WERI-Rb-1 (cell line): ENCODE measurements around the gene FOXL1.

Experiments used
- DNase-seq: peaks from one replicate; pipeline ENCODE4 v3.0.0-alpha.2; 2020
- H3K27ac ChIP-seq: fragments of 250-450 bp; sonication (Bioruptor Pico); 2 replicates; pipeline ENCODE4 v1.5.1; 2020; ENCODE audit warnings: mild to moderate bottlenecking, moderate library complexity
- H3K27me3 ChIP-seq: fragments of 250-450 bp; sonication (Bioruptor Pico); 2 replicates; pipeline ENCODE4 v1.5.1; 2021; ENCODE audit warnings: mild to moderate bottlenecking, low read depth, moderate library complexity; ENCODE audit not compliant: insufficient read depth, severe bottlenecking
- H3K36me3 ChIP-seq: fragments of 250-450 bp; sonication (Bioruptor Pico); 2 replicates; pipeline ENCODE4 v1.5.1; 2020; ENCODE audit warnings: mild to moderate bottlenecking, moderate library complexity
- H3K4me3 ChIP-seq: 2 replicates; pipeline ENCODE4 v1.5.1; 2011; ENCODE audit warnings: low read depth, mild to moderate bottlenecking, control low read depth, low read length
- H3K9me3 ChIP-seq: fragments of 250-450 bp; sonication (Bioruptor Pico); 2 replicates; pipeline ENCODE4 v1.5.1; 2021; ENCODE audit warnings: mild to moderate bottlenecking, moderate library complexity; ENCODE audit not compliant: severe bottlenecking
- CTCF ChIP-seq: IDR thresholded peaks from 2 replicates; pipeline ENCODE4 v1.5.1; 2011; ENCODE audit warnings: low read depth, mild to moderate bottlenecking, control low read depth, inconsistent platforms, low read length

Gene FOXL1

GRCh38 chr16:86572606-86573005, 5.7 kb upstream of the FOXL1 start:
- no peak overlapping the region for H3K4me3 ChIP-seq
- DNase-seq = no peak
- no peak overlapping the region for H3K27ac ChIP-seq
- peaks cover 8% of the 10 kb centered on the region for H3K27me3 ChIP-seq
- TF ChIP-seq CTCF = no peak
- H3K36me3 ChIP-seq = no peaks in the 10 kb centered on the region
- no peaks in the 10 kb centered on the region for H3K9me3 ChIP-seq

- no peak for TF ChIP-seq CTCF
- H3K4me3 ChIP-seq = no peak overlapping the region
- peaks cover 6% of the 10 kb centered on the region for H3K27me3 ChIP-seq
- H3K36me3 ChIP-seq = no peaks in the 10 kb centered on the region
- DNase-seq = no peak
- H3K27ac ChIP-seq = no peak overlapping the region
- H3K9me3 ChIP-seq = no peaks in the 10 kb centered on the region
These were observed 5.1 kb upstream of the FOXL1 start for GRCh38 chr16:86573215-86573614.

DNA sequence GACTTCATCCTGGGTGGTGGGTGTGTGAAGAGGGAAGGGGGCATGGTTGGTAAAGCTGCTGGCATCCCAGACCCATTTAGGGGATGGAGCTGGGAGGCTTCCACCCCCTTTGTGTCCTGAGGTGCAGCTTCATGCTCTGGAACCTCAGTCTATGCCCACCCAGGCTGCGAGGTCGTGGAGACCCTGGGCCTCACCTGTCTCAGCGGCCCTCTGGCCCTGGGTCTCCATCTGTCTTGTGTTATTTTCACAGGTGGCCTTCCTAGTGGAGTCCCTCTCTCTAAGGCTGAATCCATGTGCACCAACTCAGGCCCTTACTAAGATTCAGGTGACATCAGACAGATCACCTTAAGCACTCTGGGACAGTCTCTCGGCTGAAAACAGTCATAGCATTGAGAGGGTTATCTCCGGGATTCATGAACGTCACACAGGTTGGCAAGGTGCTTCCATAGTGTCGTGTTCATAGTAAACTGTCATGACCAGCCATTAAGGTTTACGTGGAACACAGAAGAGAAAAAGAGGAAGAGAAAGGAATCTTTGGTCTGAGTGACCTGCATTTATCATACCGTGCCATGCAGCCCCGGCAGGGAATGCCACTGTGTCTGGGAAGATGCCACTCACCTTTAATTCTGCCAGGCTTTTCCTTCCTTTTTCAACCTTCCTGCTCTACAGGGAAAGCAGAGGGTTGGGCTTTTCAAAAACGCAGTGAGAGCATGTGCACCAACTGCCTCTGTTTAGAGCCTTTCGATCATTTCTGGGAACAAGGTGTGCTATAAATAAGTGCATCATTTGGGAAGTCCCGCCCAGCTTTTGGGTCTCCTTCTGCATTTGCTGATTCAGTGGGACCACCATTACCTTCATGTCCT, 4.5 kb upstream of the FOXL1 start:
- TF ChIP-seq CTCF = no peak
- H3K27me3 ChIP-seq = peaks cover 2% of the 10 kb centered on the region
- no peak for DNase-seq
- H3K4me3 ChIP-seq = no peak overlapping the region
- no peaks in the 10 kb centered on the region for H3K9me3 ChIP-seq
- H3K27ac ChIP-seq = no peak overlapping the region
- H3K36me3 ChIP-seq = no peaks in the 10 kb centered on the region

DNA sequence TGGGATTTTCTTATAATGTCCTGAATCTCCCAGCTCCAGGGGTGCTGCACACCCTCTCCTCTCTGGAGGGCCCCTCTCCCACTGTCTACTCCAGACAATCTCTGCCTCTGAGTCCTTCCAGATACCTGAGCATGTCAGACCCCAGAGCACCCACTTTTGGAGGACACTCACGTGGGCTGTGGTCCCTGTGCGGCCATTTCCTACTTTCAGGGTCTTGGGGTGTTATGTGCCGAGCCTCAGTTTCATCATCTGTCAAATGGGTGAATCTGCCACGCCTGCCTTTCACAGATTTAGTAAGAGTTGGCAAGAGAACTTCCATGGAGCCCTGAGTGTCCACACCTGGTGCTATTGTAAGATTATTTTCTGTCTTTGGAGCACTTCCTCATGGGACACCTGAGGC, 3.7 kb upstream of the FOXL1 start:
- Histone ChIP-seq H3K9me3 (no peaks in the 10 kb centered on the region), H3K36me3 (no peaks in the 10 kb centered on the region), H3K27me3 (no peaks in the 10 kb centered on the region), H3K4me3 (no peak overlapping the region), H3K27ac (no peak overlapping the region)
- DNase-seq = no peak
- no peak for TF ChIP-seq CTCF

GRCh38 chr16:86575095-86575685, 3.2 kb upstream of the FOXL1 start:
- Histone ChIP-seq H3K4me3 (no peak overlapping the region), H3K36me3 (no peaks in the 10 kb centered on the region), H3K27ac (no peak overlapping the region), H3K27me3 (no peaks in the 10 kb centered on the region), H3K9me3 (no peaks in the 10 kb centered on the region)
- DNase-seq = no peak
- no peak for TF ChIP-seq CTCF
